Measurements from ENCODE around the gene CSNK1G2. TPM values are rescaled to one million over a fixed set of nuclear protein-coding genes. Genes with fewer than 3 reads are reported as not detected.

Gene CSNK1G2
- total RNA-seq, 2 experiments from 2014 or later = 122 to 127 TPM

GRCh38 chr19:1935484-1936208 lies 5.3 kb upstream of the CSNK1G2 start:
- Histone ChIP-seq H3K27ac (ENCODE audit: low read depth in 1 of 2, low read length in 2 of 2) (no peak overlapping the region), H3K4me1 (ENCODE audit: insufficient read depth, low read length) (peaks cover 11% of the 10 kb centered on the region), H3K9me3 (ENCODE audit: control insufficient read depth in 1 of 2, insufficient read depth in 1 of 2, low read length in 2 of 2) (peaks cover 0 to 17% of the 10 kb centered on the region in 2 experiments), H3K36me3 (ENCODE audit: insufficient read depth, low read length) (no peaks in the 10 kb centered on the region), H3K27me3 (ENCODE audit: control insufficient read depth in 1 of 2, insufficient read depth in 2 of 2, low read length in 2 of 2) (no peaks in the 10 kb centered on the region), H3K4me3 (ENCODE audit: low read length) (no peak overlapping the region)
- H3K27ac Mint-ChIP-seq = peak overlapping the region; percentile 77
- DNase-seq (peak in 3 of 14 experiments; percentile 41 to 61 (median 46)), ATAC-seq (ENCODE audit: poor library complexity) (no peak)
- no peaks in the 10 kb centered on the region for H3K9me3 Mint-ChIP-seq
- ChIA-PET POLR2A (interaction anchor here (0.8 kb wide), 1 partner anchor 661 kb away, joined by 3 read pairs; the partner anchor contains the start of gene FAM174C), CTCF (no interaction called here)
- peaks cover 10% of the 10 kb centered on the region for H3K36me3 Mint-ChIP-seq (ENCODE audit: low read depth)
- TF ChIP-seq CTCF (IDR thresholded peaks at IDR 0.05) = no peak
- peaks cover 5% of the 10 kb centered on the region for H3K27me3 Mint-ChIP-seq
- intact Hi-C loops (cut with DNase I, micrococcal nuclease) = no loop called here
- no peak overlapping the region for H3K4me3 Mint-ChIP-seq
- peaks cover 28% of the 10 kb centered on the region for H3K4me1 Mint-ChIP-seq (ENCODE audit: low read depth)

- intact Hi-C loops (cut with DNase I, micrococcal nuclease) = no loop called here
- Mint-ChIP-seq H3K9me3 (no peaks in the 10 kb centered on the region), H3K27ac (peak overlapping the region; percentile 77), H3K4me1 (ENCODE audit: low read depth) (peaks cover 28% of the 10 kb centered on the region), H3K27me3 (peaks cover 5% of the 10 kb centered on the region), H3K36me3 (ENCODE audit: low read depth) (peaks cover 10% of the 10 kb centered on the region), H3K4me3 (peak overlapping the region; percentile 16)
- ATAC-seq (ENCODE audit: poor library complexity) = no peak
- Histone ChIP-seq H3K27me3 (ENCODE audit: control insufficient read depth in 1 of 2, insufficient read depth in 2 of 2, low read length in 2 of 2) (no peaks in the 10 kb centered on the region), H3K4me3 (ENCODE audit: low read length) (no peak overlapping the region), H3K27ac (ENCODE audit: low read depth in 1 of 2, low read length in 2 of 2) (no peak overlapping the region), H3K36me3 (ENCODE audit: insufficient read depth, low read length) (no peaks in the 10 kb centered on the region), H3K9me3 (ENCODE audit: control insufficient read depth in 1 of 2, insufficient read depth in 1 of 2, low read length in 2 of 2) (peaks cover 0 to 17% of the 10 kb centered on the region in 2 experiments), H3K4me1 (ENCODE audit: insufficient read depth, low read length) (peaks cover 11% of the 10 kb centered on the region)
- CTCF ChIA-PET = no interaction called here
- POLR2A ChIA-PET = interaction anchor here (0.8 kb wide), 1 partner anchor 661 kb away, joined by 3 read pairs; the partner anchor contains the start of gene FAM174C
- no peak for DNase-seq
- no peak for TF ChIP-seq CTCF (IDR thresholded peaks at IDR 0.05)
These were observed 4.5 kb upstream of the CSNK1G2 start for GRCh38 chr19:1936430-1936829.

GRCh38 chr19:1936916-1937610 lies 3.9 kb upstream of the CSNK1G2 start:
- H3K27ac Mint-ChIP-seq = peak overlapping the region; percentile 77
- H3K9me3 Mint-ChIP-seq = no peaks in the 10 kb centered on the region
- H3K36me3 Mint-ChIP-seq (ENCODE audit: low read depth) = peaks cover 15% of the 10 kb centered on the region
- Histone ChIP-seq H3K4me1 (ENCODE audit: insufficient read depth, low read length) (peaks cover 13% of the 10 kb centered on the region), H3K27me3 (ENCODE audit: control insufficient read depth in 1 of 2, insufficient read depth in 2 of 2, low read length in 2 of 2) (no peaks in the 10 kb centered on the region), H3K4me3 (ENCODE audit: low read length) (no peak overlapping the region), H3K27ac (ENCODE audit: low read depth in 1 of 2, low read length in 2 of 2) (no peak overlapping the region), H3K9me3 (ENCODE audit: control insufficient read depth in 1 of 2, insufficient read depth in 1 of 2, low read length in 2 of 2) (peaks cover 0 to 14% of the 10 kb centered on the region in 2 experiments), H3K36me3 (ENCODE audit: insufficient read depth, low read length) (no peaks in the 10 kb centered on the region)
- intact Hi-C loops (cut with DNase I, micrococcal nuclease) = no loop called here
- ChIA-PET POLR2A (no interaction called here), CTCF (no interaction called here)
- H3K27me3 Mint-ChIP-seq = peaks cover 5% of the 10 kb centered on the region
- ATAC-seq (ENCODE audit: poor library complexity) (no peak), DNase-seq (no peak)
- H3K4me1 Mint-ChIP-seq (ENCODE audit: low read depth) = peaks cover 28% of the 10 kb centered on the region
- H3K4me3 Mint-ChIP-seq = no peak overlapping the region
- TF ChIP-seq CTCF (IDR thresholded peaks at IDR 0.05) = no peak

All from CD4-positive, alpha-beta T cell (primary cell).